ENCODE measurements around the gene TAB2. TPM values are rescaled to one million over a fixed set of nuclear protein-coding genes. Genes with fewer than 3 reads are reported as not detected.

Gene TAB2
- total RNA-seq, 1 experiment from 2014 or later, result 45.8 TPM

GRCh38 chr6:149435919-149436586 lies 118.5 kb downstream of the TAB2 start:
- Histone ChIP-seq H3K4me2 (no peak overlapping the region), H3K9me2 (ENCODE audit: insufficient read depth) (no peaks in the 10 kb centered on the region; the same call in 1 of the 2 replicates), H3K36me3 (ENCODE audit: low read depth) (no peaks in the 10 kb centered on the region), H3K4me1 (replicated peaks; ENCODE audit: insufficient read depth) (no peaks in the 10 kb centered on the region; the same call in 1 of the 2 replicates), H3K4me3 (no peak overlapping the region), H3K27me3 (ENCODE audit: insufficient read depth, low read depth) (no peaks in the 10 kb centered on the region), H3K27ac (no peak overlapping the region), H3K79me2 (ENCODE audit: low read depth) (no peaks in the 10 kb centered on the region), H3K9me3 (ENCODE audit: insufficient read depth, low read depth) (no peaks in the 10 kb centered on the region), H2AFZ (no peak overlapping the region), H3F3A (ENCODE audit: insufficient read depth, low read depth) (no peaks in the 10 kb centered on the region), H4K20me1 (ENCODE audit: insufficient read depth) (no peaks in the 10 kb centered on the region)
- POLR2A ChIA-PET (ENCODE audit: unreplicated experiment), result no interaction called here
- CTCF ChIA-PET, result no interaction called here
- TF ChIP-seq, protein P1, sequence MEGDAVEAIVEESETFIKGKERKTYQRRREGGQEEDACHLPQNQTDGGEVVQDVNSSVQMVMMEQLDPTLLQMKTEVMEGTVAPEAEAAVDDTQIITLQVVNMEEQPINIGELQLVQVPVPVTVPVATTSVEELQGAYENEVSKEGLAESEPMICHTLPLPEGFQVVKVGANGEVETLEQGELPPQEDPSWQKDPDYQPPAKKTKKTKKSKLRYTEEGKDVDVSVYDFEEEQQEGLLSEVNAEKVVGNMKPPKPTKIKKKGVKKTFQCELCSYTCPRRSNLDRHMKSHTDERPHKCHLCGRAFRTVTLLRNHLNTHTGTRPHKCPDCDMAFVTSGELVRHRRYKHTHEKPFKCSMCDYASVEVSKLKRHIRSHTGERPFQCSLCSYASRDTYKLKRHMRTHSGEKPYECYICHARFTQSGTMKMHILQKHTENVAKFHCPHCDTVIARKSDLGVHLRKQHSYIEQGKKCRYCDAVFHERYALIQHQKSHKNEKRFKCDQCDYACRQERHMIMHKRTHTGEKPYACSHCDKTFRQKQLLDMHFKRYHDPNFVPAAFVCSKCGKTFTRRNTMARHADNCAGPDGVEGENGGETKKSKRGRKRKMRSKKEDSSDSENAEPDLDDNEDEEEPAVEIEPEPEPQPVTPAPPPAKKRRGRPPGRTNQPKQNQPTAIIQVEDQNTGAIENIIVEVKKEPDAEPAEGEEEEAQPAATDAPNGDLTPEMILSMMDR (conservative IDR thresholded peaks at IDR 0.05), result no peak
- TF ChIP-seq EZH2 (IDR thresholded peaks at IDR 0.05; ENCODE audit: low read depth), result no peak
- BruUV-seq (replicated peaks), result no TSS peak
- DNase-seq, result no peak
- intact Hi-C loops (cut with micrococcal nuclease; ENCODE audit: unreplicated experiment), result loop anchor here (10.0 kb wide), 1 partner anchor 201 kb away; no protein-coding TSS in a partner anchor

DNA sequence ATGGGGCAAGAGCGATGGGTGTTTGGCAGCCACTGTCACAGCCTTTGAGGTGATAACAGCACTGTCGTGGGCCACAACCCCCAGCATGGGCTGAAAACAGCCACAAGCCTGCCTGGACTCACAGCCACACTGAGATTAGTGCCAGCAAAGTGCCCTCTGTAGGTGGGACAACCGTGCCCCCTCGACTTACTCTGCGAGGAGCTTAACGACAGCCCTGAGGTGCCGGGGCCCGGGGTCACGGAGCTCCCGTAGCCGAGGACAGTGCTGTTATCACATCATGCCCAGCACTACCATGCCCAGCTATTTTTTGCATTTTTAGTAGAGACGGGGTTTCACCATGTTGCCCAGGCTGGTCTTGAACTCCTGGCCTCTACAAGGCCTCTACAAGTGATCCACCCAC lies 119.1 kb downstream of the TAB2 start:
- ChIA-PET POLR2A (ENCODE audit: unreplicated experiment) (no interaction called here), CTCF (no interaction called here)
- TF ChIP-seq EZH2 (IDR thresholded peaks at IDR 0.05; ENCODE audit: low read depth), result no peak
- TF ChIP-seq, protein P1 (conservative IDR thresholded peaks at IDR 0.05), result no peak
- intact Hi-C loops (cut with micrococcal nuclease; ENCODE audit: unreplicated experiment), result loop anchor here (10.0 kb wide), 1 partner anchor 202 kb away; no protein-coding TSS in a partner anchor
- no peaks in the 10 kb centered on the region; the same call in 1 of the 2 replicates for H3K9me2 ChIP-seq (ENCODE audit: insufficient read depth)
- no TSS peak for BruUV-seq (replicated peaks)
- no peaks in the 10 kb centered on the region for H3K36me3 ChIP-seq (ENCODE audit: low read depth)
- H2AFZ ChIP-seq, result no peak overlapping the region
- H3K27me3 ChIP-seq (ENCODE audit: insufficient read depth, low read depth), result no peaks in the 10 kb centered on the region
- no peaks in the 10 kb centered on the region for H3F3A ChIP-seq (ENCODE audit: insufficient read depth, low read depth)
- no peak overlapping the region for H3K4me3 ChIP-seq
- no peaks in the 10 kb centered on the region for H4K20me1 ChIP-seq (ENCODE audit: insufficient read depth)
- DNase-seq, result no peak
- H3K9me3 ChIP-seq (ENCODE audit: insufficient read depth, low read depth), result no peaks in the 10 kb centered on the region
- no peaks in the 10 kb centered on the region for H3K79me2 ChIP-seq (ENCODE audit: low read depth)
- H3K4me1 ChIP-seq (replicated peaks; ENCODE audit: insufficient read depth), result no peaks in the 10 kb centered on the region; the same call in 1 of the 2 replicates
- no peak overlapping the region for H3K4me2 ChIP-seq
- no peak overlapping the region for H3K27ac ChIP-seq

DNA sequence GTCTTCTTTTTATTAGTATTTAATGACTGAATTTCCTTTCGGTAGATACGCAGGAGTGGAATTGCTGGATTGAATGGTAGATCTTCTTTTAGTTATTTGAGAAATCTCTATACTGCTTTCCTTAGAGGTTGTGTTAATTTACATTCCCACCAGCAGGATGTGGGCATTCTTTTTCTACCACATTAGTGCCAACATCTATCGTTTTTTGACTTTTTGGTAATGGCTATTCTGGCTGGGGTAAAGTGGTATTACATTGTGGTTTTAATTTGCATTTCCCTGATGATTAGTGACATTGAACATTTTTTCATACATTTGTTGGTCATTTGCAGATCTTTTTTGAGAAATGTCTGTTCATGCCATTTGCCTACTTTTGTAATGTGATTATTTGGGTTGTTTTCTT lies 119.7 kb downstream of the TAB2 start:
- H3K9me3 ChIP-seq (ENCODE audit: insufficient read depth, low read depth), result no peaks in the 10 kb centered on the region
- H3K4me3 ChIP-seq, result no peak overlapping the region
- POLR2A ChIA-PET (ENCODE audit: unreplicated experiment), result no interaction called here
- no peak for DNase-seq
- no peak overlapping the region for H3K4me2 ChIP-seq
- BruUV-seq (replicated peaks), result no TSS peak
- H3K4me1 ChIP-seq (replicated peaks; ENCODE audit: insufficient read depth), result no peaks in the 10 kb centered on the region
- no peak overlapping the region for H3K27ac ChIP-seq
- no peaks in the 10 kb centered on the region for H3K36me3 ChIP-seq (ENCODE audit: low read depth)
- H3K9me2 ChIP-seq (ENCODE audit: insufficient read depth), result no peaks in the 10 kb centered on the region; the same call in 1 of the 2 replicates
- no peak overlapping the region for H2AFZ ChIP-seq
- TF ChIP-seq, protein P1 (conservative IDR thresholded peaks at IDR 0.05), result no peak
- no peak for TF ChIP-seq EZH2 (IDR thresholded peaks at IDR 0.05; ENCODE audit: low read depth)
- H3K79me2 ChIP-seq (ENCODE audit: low read depth), result no peaks in the 10 kb centered on the region
- CTCF ChIA-PET, result no interaction called here
- no peaks in the 10 kb centered on the region for H3F3A ChIP-seq (ENCODE audit: insufficient read depth, low read depth)
- no peaks in the 10 kb centered on the region for H3K27me3 ChIP-seq (ENCODE audit: insufficient read depth, low read depth)
- intact Hi-C loops (cut with micrococcal nuclease; ENCODE audit: unreplicated experiment), result loop anchor here (10.0 kb wide), 1 partner anchor 202 kb away; no protein-coding TSS in a partner anchor
- H4K20me1 ChIP-seq (ENCODE audit: insufficient read depth), result no peaks in the 10 kb centered on the region

All from PC-9 (cell line).